HCT116 (cell line): ENCODE data around the gene DRD4. TPM values are rescaled to one million over a fixed set of nuclear protein-coding genes. Genes with fewer than 3 reads are reported as not detected.

Source experiments
- ATAC-seq: fragments of 200-7000 bp; cut with Tn5 transposase; 2 replicates; pipeline ENCODE4 v1.9.1; 2020; ENCODE audit warnings: mild to moderate bottlenecking, moderate library complexity
- BruUV-seq: library from RNA; stranded (reverse); fragments of 400-500 nt; replicated peaks from 2 replicates; lab custom pipeline; 2021; lab: Mats Ljungman, UMichigan
- CTCF ChIA-PET: fragments of 300-600 bp; sonication (Branson Sonifier 250); formaldehyde crosslinking; loops from one replicate; lab custom pipeline; 2021; ENCODE audit warnings: antibody characterized with exemption; lab: Charles Lee
- POLR2A ChIA-PET: fragments of 300-600, 350-600 bp; sonication (Branson Sonifier 250); formaldehyde crosslinking; loops from one replicate; lab custom pipeline; 2021; ENCODE audit warnings: antibody characterized with exemption; lab: Charles Lee
- RAD21 ChIA-PET, 2 experiments: fragments of 300-600 bp; sonication (Branson Sonifier 250); formaldehyde crosslinking; loops; one replicate each; lab custom pipeline; 2023; ENCODE audit warnings: low total read pairs in 2 of 2; ENCODE audit not compliant: uncharacterized antibody in 2 of 2, unreplicated experiment in 2 of 2, low non-redundant PET in 1 of 2; lab: Charles Lee
- DNase-seq: peaks from one replicate; pipeline ENCODE4 v3.0.0-alpha.2; 2010; ENCODE audit warnings: low read depth, low spot score
- H2AFZ ChIP-seq: fragments of 200-600 bp; shearing (Covaris generic), sonication (generic); 2 replicates; pipeline ENCODE4 v1.6.1; 2017; ENCODE audit warnings: low read depth, mixed run types, mixed read lengths, antibody characterized with exemption, low read length; ENCODE audit not compliant: poor library complexity, severe bottlenecking
- H3K27ac ChIP-seq: 2 replicates; pipeline ENCODE4 v1.5.1; 2012; ENCODE audit warnings: low read depth, low read length
- H3K27me3 ChIP-seq: fragments of 200-600 bp; sonication (generic); 2 replicates; pipeline ENCODE4 v1.6.1; 2016; ENCODE audit warnings: mixed run types, low read length, mixed read lengths; ENCODE audit not compliant: insufficient read depth
- H3K36me3 ChIP-seq, 2 experiments: fragments of 200-500 bp in 1 of 2; fragments of 200-600 bp in 1 of 2; sonication (Bioruptor generic) in 1 of 2; sonication (generic) in 1 of 2; 2 replicates each; pipeline versions ENCODE4 v1.5.1 to v1.6.1; 2014 to 2016; ENCODE audit warnings: low read length in 2 of 2, inconsistent platforms in 1 of 2, mixed read lengths in 1 of 2, mixed run types in 1 of 2; ENCODE audit not compliant: insufficient read depth in 2 of 2, control insufficient read depth in 1 of 2
- H3K4me1 ChIP-seq, 2 experiments: fragments of 200-600 bp in 1 of 2; sonication (generic) in 1 of 2; 2 replicates each; pipeline versions ENCODE4 v1.5.1 to v1.6.1; 2012 to 2017; ENCODE audit warnings: low read length in 2 of 2, inconsistent platforms in 1 of 2, mild to moderate bottlenecking in 1 of 2, mixed read lengths in 1 of 2, mixed run types in 1 of 2, moderate library complexity in 1 of 2; ENCODE audit not compliant: insufficient read depth in 2 of 2, control insufficient read depth in 1 of 2
- H3K4me2 ChIP-seq: fragments of 200-600 bp; sonication (generic); 2 replicates; pipeline ENCODE4 v1.6.1; 2017; ENCODE audit warnings: mixed run types, low read length, mixed read lengths
- H3K4me3 ChIP-seq, 2 experiments: fragments of 200-600 bp in 1 of 2; sonication (generic) in 1 of 2; replicated peaks in 1 of 2; 2 replicates each; pipeline ENCODE4 v1.5.1; 2011 to 2016; ENCODE audit warnings: low read length in 2 of 2, control low read depth in 1 of 2, low read depth in 1 of 2, mild to moderate bottlenecking in 1 of 2, mixed read lengths in 1 of 2, mixed run types in 1 of 2
- H3K79me2 ChIP-seq: fragments of 200-600 bp; sonication (generic); 2 replicates; pipeline ENCODE4 v1.6.1; 2017; ENCODE audit warnings: mild to moderate bottlenecking, mixed run types, low read length, moderate library complexity, mixed read lengths; ENCODE audit not compliant: insufficient read depth
- H3K9ac ChIP-seq: fragments of 200-600 bp; sonication (generic); 2 replicates; pipeline ENCODE4 v1.6.1; 2016; ENCODE audit warnings: low read length, mixed read lengths
- H3K9me2 ChIP-seq: fragments of 200-600 bp; sonication (generic), shearing (Covaris generic); 2 replicates; pipeline ENCODE4 v1.6.1; 2017; ENCODE audit warnings: mixed run types, mild to moderate bottlenecking, moderate library complexity; ENCODE audit not compliant: insufficient read depth
- H3K9me3 ChIP-seq, 2 experiments: fragments of 200-500 bp in 1 of 2; fragments of 200-600 bp in 1 of 2; sonication (Bioruptor generic) in 1 of 2; sonication (generic) in 1 of 2; 2 replicates each; pipeline ENCODE4 v1.6.1; 2014 to 2017; ENCODE audit warnings: low read length in 2 of 2, mixed read lengths in 2 of 2, inconsistent platforms in 1 of 2, low read depth in 1 of 2, mild to moderate bottlenecking in 1 of 2, mixed run types in 1 of 2, moderate library complexity in 1 of 2; ENCODE audit not compliant: control insufficient read depth in 1 of 2, insufficient read depth in 1 of 2
- H4K20me1 ChIP-seq: fragments of 200-600 bp; sonication (generic), shearing (Covaris generic); 2 replicates; pipeline ENCODE4 v1.6.1; 2017; ENCODE audit warnings: mixed run types, mild to moderate bottlenecking, moderate library complexity; ENCODE audit not compliant: insufficient read depth
- CBX3 ChIP-seq: IDR thresholded peaks from 2 replicates; pipeline ENCODE4 v1.6.1; 2012; ENCODE audit warnings: low read depth
- ELF1 ChIP-seq: IDR thresholded peaks from 2 replicates; pipeline ENCODE4 v1.6.1; 2012; ENCODE audit warnings: low read depth, borderline replicate concordance
- EZH2 ChIP-seq: fragments of 200-600 bp; sonication (generic); IDR thresholded peaks from 2 replicates; pipeline ENCODE4 v1.6.1; 2017; ENCODE audit warnings: antibody characterized with exemption, mixed run types
- EZH2phosphoT487 ChIP-seq: fragments of 200-600 bp; IDR thresholded peaks from 2 replicates; pipeline ENCODE4 v1.6.1; 2018; ENCODE audit warnings: antibody characterized with exemption, borderline replicate concordance
- POLR2A ChIP-seq: IDR thresholded peaks from 2 replicates; pipeline ENCODE4 v1.7.0; 2011; ENCODE audit warnings: borderline replicate concordance; ENCODE audit not compliant: insufficient read depth, insufficient read length; ENCODE audit errors: extremely low read depth
- POLR2AphosphoS5 ChIP-seq: IDR thresholded peaks from 2 replicates; pipeline ENCODE4 v1.6.1; 2011; ENCODE audit warnings: mild to moderate bottlenecking, low read depth, low read length, moderate library complexity
- RAD21 ChIP-seq: IDR thresholded peaks from 2 replicates; pipeline ENCODE4 v1.6.1; 2012; ENCODE audit warnings: low read depth, mild to moderate bottlenecking
- SIN3A ChIP-seq: IDR thresholded peaks from 2 replicates; pipeline ENCODE4 v1.6.1; 2012; ENCODE audit warnings: low read depth
- SP1 ChIP-seq: IDR thresholded peaks from 2 replicates; pipeline ENCODE4 v1.6.1; 2012; ENCODE audit warnings: low read depth
- SRF ChIP-seq: IDR thresholded peaks from 2 replicates; pipeline ENCODE4 v1.6.1; 2012; ENCODE audit warnings: low read depth
- TCF7L2 ChIP-seq: IDR thresholded peaks from 2 replicates; pipeline ENCODE4 v1.7.0; 2011; ENCODE audit warnings: borderline replicate concordance, inconsistent platforms; ENCODE audit not compliant: insufficient read depth, insufficient read length; ENCODE audit errors: extremely low read depth
- ZFX ChIP-seq: fragments of 450-650 bp; IDR thresholded peaks from 2 replicates; pipeline ENCODE4 v1.6.1; 2017
- intact Hi-C: fragments of 100-400 bp; cut with micrococcal nuclease; formaldehyde crosslinking; loops from 2 replicates; pipeline ENCODE4 v1.10.0; 2022
- total RNA-seq: library from RNA; stranded (reverse); gene quantifications from one replicate; pipeline ENCODE4 v1.2.1, GENCODE V29; 2021; ENCODE audit not compliant: unreplicated experiment
- TF ChIP-seq, protein P1 (sequence below), 3 experiments: fragments of 200-600 bp in 1 of 3; sonication (generic) in 1 of 3; IDR thresholded peaks in 2 of 3; conservative IDR thresholded peaks in 1 of 3; 2 replicates each; pipeline ENCODE4 v1.5.1; 2012 to 2017; ENCODE audit warnings: low read depth in 2 of 3, low read length in 2 of 3, antibody characterized with exemption in 1 of 3, borderline replicate concordance in 1 of 3, control low read depth in 1 of 3, mild to moderate bottlenecking in 1 of 3, mixed read lengths in 1 of 3, mixed run types in 1 of 3, moderate library complexity in 1 of 3; ENCODE audit not compliant: insufficient read depth in 1 of 3

The DRD4 gene
- total RNA-seq, 1 experiment from 2014 or later, result 2.4 TPM

- Histone ChIP-seq H2AFZ (no peak overlapping the region), H3K9me3 (no peaks in the 10 kb centered on the region), H4K20me1 (no peaks in the 10 kb centered on the region), H3K4me2 (peak overlapping the region; percentile 35; the same call in 1 of the 2 replicates), H3K4me3 (no peak overlapping the region), H3K9me2 (no peaks in the 10 kb centered on the region), H3K9ac (no peak overlapping the region), H3K27ac (no peak overlapping the region), H3K4me1 (peaks cover 0 to 20% of the 10 kb centered on the region in 2 experiments; a peak in 2 of 4 replicates), H3K27me3 (no peaks in the 10 kb centered on the region), H3K36me3 (no peaks in the 10 kb centered on the region; a peak in 1 of 4 replicates), H3K79me2 (no peaks in the 10 kb centered on the region; the same call in 1 of the 2 replicates)
- no peak for DNase-seq
- ATAC-seq, result no peak
- intact Hi-C loops, result no loop called here
- ChIA-PET CTCF (no interaction called here), RAD21 (no interaction called here), POLR2A (no interaction called here)
- TF ChIP-seq SRF (no peak), CBX3 (no peak), TCF7L2 (no peak), POLR2AphosphoS5 (no peak), EZH2 (no peak), RAD21 (no peak), ELF1 (no peak), ZFX (no peak), SP1 (no peak), POLR2A (no peak), SIN3A (no peak), EZH2phosphoT487 (no peak)
- TF ChIP-seq, protein P1, sequence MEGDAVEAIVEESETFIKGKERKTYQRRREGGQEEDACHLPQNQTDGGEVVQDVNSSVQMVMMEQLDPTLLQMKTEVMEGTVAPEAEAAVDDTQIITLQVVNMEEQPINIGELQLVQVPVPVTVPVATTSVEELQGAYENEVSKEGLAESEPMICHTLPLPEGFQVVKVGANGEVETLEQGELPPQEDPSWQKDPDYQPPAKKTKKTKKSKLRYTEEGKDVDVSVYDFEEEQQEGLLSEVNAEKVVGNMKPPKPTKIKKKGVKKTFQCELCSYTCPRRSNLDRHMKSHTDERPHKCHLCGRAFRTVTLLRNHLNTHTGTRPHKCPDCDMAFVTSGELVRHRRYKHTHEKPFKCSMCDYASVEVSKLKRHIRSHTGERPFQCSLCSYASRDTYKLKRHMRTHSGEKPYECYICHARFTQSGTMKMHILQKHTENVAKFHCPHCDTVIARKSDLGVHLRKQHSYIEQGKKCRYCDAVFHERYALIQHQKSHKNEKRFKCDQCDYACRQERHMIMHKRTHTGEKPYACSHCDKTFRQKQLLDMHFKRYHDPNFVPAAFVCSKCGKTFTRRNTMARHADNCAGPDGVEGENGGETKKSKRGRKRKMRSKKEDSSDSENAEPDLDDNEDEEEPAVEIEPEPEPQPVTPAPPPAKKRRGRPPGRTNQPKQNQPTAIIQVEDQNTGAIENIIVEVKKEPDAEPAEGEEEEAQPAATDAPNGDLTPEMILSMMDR (IDR thresholded peaks at IDR 0.05 in 2 of 3, conservative IDR thresholded peaks at IDR 0.05 in 1 of 3; ENCODE audit: borderline replicate concordance in 1 of 3, insufficient read depth in 1 of 3, low read depth in 2 of 3, low read length in 2 of 3), result no peak
- no TSS peak for BruUV-seq
These were observed 13.7 kb upstream of the DRD4 start for GRCh38 chr11:623349-623869.
